ENCODE data around the gene BATF.

BATF gene

DNA sequence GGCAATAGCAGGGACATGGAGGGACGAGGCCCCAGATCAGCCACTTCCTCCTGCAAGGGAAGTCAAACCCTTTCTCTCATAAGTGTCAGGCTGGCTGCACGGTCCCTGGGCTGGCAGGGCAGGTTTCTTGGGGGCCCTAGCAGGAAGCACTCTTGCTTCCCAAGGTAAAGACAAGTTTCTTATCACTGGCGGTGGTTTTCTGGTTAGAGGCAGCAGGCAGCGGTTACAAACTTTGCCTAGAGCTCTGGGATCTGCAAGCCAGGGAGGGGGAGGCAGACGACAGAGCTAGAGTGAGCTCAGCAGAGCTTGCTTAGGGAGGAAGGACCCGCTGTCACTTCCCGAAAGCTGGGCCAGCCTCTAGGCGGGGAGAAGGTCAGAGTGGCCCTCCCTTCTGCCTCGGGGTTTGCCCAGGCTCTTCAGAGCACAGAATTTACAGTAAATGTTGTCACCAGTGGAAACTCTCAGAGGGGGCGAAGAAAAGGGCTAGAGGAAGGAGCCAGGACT, 20.4 kb downstream of the BATF start:
- no peak overlapping the region for H3K4me3 ChIP-seq (ENCODE audit: low read length)
- H3K9me2 ChIP-seq (replicated peaks; ENCODE audit: insufficient read depth, low read length): no peaks in the 10 kb centered on the region
- no peak for DNase-seq
- no peak overlapping the region for H3K4me2 ChIP-seq (ENCODE audit: low read depth, low read length)
- H3F3A ChIP-seq (ENCODE audit: insufficient read depth, low read length): no peaks in the 10 kb centered on the region
- H3K4me1 ChIP-seq (ENCODE audit: low read length): no peaks in the 10 kb centered on the region
- H3K27ac ChIP-seq (ENCODE audit: low read length): no peak overlapping the region
- no peaks in the 10 kb centered on the region for H3K36me3 ChIP-seq (replicated peaks; ENCODE audit: insufficient read depth, low read length)
- no peaks in the 10 kb centered on the region for H3K9me3 ChIP-seq (replicated peaks; ENCODE audit: insufficient read depth, low read length)
- no peaks in the 10 kb centered on the region for H3K27me3 ChIP-seq (replicated peaks; ENCODE audit: insufficient read depth, low read length)
- no peaks in the 10 kb centered on the region for H4K20me1 ChIP-seq (ENCODE audit: insufficient read depth, low read length)
- no peak overlapping the region for H2AFZ ChIP-seq (ENCODE audit: low read length)
- no peaks in the 10 kb centered on the region for H3K79me2 ChIP-seq (ENCODE audit: low read length)
- TF ChIP-seq EZH2 (optimal IDR thresholded peaks at IDR 0.05; ENCODE audit: low read depth, low read length) (no peak), EZH2phosphoT487 (IDR thresholded peaks at IDR 0.05; ENCODE audit: low read length) (no peak)
- TF ChIP-seq, protein P1, sequence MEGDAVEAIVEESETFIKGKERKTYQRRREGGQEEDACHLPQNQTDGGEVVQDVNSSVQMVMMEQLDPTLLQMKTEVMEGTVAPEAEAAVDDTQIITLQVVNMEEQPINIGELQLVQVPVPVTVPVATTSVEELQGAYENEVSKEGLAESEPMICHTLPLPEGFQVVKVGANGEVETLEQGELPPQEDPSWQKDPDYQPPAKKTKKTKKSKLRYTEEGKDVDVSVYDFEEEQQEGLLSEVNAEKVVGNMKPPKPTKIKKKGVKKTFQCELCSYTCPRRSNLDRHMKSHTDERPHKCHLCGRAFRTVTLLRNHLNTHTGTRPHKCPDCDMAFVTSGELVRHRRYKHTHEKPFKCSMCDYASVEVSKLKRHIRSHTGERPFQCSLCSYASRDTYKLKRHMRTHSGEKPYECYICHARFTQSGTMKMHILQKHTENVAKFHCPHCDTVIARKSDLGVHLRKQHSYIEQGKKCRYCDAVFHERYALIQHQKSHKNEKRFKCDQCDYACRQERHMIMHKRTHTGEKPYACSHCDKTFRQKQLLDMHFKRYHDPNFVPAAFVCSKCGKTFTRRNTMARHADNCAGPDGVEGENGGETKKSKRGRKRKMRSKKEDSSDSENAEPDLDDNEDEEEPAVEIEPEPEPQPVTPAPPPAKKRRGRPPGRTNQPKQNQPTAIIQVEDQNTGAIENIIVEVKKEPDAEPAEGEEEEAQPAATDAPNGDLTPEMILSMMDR (IDR thresholded peaks at IDR 0.05; ENCODE audit: low read length): no peak
- H3K9ac ChIP-seq (ENCODE audit: low read length): no peak overlapping the region

- H3K27ac ChIP-seq (ENCODE audit: low read length): no peak overlapping the region
- no peaks in the 10 kb centered on the region for H3F3A ChIP-seq (ENCODE audit: insufficient read depth, low read length)
- no peaks in the 10 kb centered on the region for H4K20me1 ChIP-seq (ENCODE audit: insufficient read depth, low read length)
- no peaks in the 10 kb centered on the region for H3K9me3 ChIP-seq (replicated peaks; ENCODE audit: insufficient read depth, low read length)
- no peaks in the 10 kb centered on the region for H3K27me3 ChIP-seq (replicated peaks; ENCODE audit: insufficient read depth, low read length)
- TF ChIP-seq, protein P1 (IDR thresholded peaks at IDR 0.05; ENCODE audit: low read length): no peak
- TF ChIP-seq EZH2 (optimal IDR thresholded peaks at IDR 0.05; ENCODE audit: low read depth, low read length) (no peak), EZH2phosphoT487 (IDR thresholded peaks at IDR 0.05; ENCODE audit: low read length) (no peak)
- H3K4me2 ChIP-seq (ENCODE audit: low read depth, low read length): no peak overlapping the region
- no peak overlapping the region for H3K4me3 ChIP-seq (ENCODE audit: low read length)
- H3K9ac ChIP-seq (ENCODE audit: low read length): no peak overlapping the region
- no peaks in the 10 kb centered on the region for H3K4me1 ChIP-seq (ENCODE audit: low read length)
- no peaks in the 10 kb centered on the region for H3K36me3 ChIP-seq (replicated peaks; ENCODE audit: insufficient read depth, low read length)
- no peak overlapping the region for H2AFZ ChIP-seq (ENCODE audit: low read length)
- no peaks in the 10 kb centered on the region for H3K9me2 ChIP-seq (replicated peaks; ENCODE audit: insufficient read depth, low read length)
- no peaks in the 10 kb centered on the region for H3K79me2 ChIP-seq (ENCODE audit: low read length)
- DNase-seq: no peak
These were observed 21.0 kb downstream of the BATF start for GRCh38 chr14:75543253-75543652.

GRCh38 chr14:75543786-75544185, 21.5 kb downstream of the BATF start:
- Histone ChIP-seq H3K4me1 (ENCODE audit: low read length) (no peaks in the 10 kb centered on the region), H2AFZ (ENCODE audit: low read length) (no peak overlapping the region), H4K20me1 (ENCODE audit: insufficient read depth, low read length) (no peaks in the 10 kb centered on the region), H3K4me3 (ENCODE audit: low read length) (no peak overlapping the region), H3K9me2 (replicated peaks; ENCODE audit: insufficient read depth, low read length) (no peaks in the 10 kb centered on the region), H3K36me3 (replicated peaks; ENCODE audit: insufficient read depth, low read length) (no peaks in the 10 kb centered on the region), H3K27ac (ENCODE audit: low read length) (no peak overlapping the region), H3K27me3 (replicated peaks; ENCODE audit: insufficient read depth, low read length) (no peaks in the 10 kb centered on the region), H3K79me2 (ENCODE audit: low read length) (no peaks in the 10 kb centered on the region), H3K9ac (ENCODE audit: low read length) (no peak overlapping the region), H3F3A (ENCODE audit: insufficient read depth, low read length) (no peaks in the 10 kb centered on the region), H3K9me3 (replicated peaks; ENCODE audit: insufficient read depth, low read length) (no peaks in the 10 kb centered on the region), H3K4me2 (ENCODE audit: low read depth, low read length) (no peak overlapping the region)
- no peak for DNase-seq
- TF ChIP-seq EZH2phosphoT487 (IDR thresholded peaks at IDR 0.05; ENCODE audit: low read length) (no peak), EZH2 (optimal IDR thresholded peaks at IDR 0.05; ENCODE audit: low read depth, low read length) (no peak)
- TF ChIP-seq, protein P1 (IDR thresholded peaks at IDR 0.05; ENCODE audit: low read length): no peak

Data from MM.1S (cell line).